Measurements from ENCODE around the gene SMIM10L1.

Gene SMIM10L1

DNA sequence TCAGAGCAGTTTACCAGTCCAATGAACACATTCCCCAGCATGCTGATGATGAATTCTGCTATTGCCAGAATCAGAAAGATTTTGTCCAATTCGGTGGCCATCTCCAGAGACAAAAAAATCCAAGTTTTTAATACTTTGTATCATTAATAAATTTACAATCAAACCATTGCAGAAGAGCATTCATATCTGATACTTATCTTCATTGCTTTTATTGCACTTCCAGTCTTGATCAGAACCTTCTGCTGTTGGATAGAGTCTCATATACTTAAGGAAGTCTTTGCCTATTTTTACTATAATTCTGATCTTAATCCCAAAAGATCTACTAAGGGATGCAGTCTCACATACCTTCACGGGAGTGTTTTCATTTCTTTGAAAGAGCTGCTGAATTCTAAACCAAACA is 15.8 kb downstream of the SMIM10L1 start, which contains the start of gene TAS2R42:
TAS2R42 (minus strand) TSS at position 101 of the 400 bp plus-strand sequence; CDS start at position 101, 0 bp downstream.
- no peak for DNase-seq (ENCODE audit: low read depth in 2 of 2)

- no peak for DNase-seq (ENCODE audit: low read depth in 2 of 2)
Measured at GRCh38 chr12:11202811-11203210, 31.8 kb downstream of the SMIM10L1 start.

GRCh38 chr12:11204173-11204572 is 33.2 kb downstream of the SMIM10L1 start:
- no peak for DNase-seq (ENCODE audit: low read depth in 2 of 2)

DNA sequence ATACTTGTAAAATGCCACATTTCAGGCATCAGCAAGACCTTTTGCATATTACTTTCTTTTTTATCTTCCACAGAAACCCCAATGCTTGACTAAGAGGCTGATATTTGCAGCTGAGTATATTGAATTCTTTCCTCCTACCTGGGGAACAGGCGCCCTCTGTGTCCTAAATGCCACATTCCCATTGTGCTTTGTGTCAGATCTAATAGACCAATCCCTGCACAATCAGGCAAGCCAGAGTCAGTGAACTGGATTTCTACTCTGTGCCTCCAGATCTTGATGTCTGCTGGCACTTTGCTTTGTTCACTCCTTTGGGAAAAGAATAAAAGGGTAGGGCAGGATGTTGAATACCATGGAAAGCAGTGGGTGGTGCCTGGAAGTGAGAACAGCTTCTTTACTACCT is 38.1 kb downstream of the SMIM10L1 start:
- no peak for DNase-seq (ENCODE audit: low read depth in 2 of 2)

Measured in activated CD8-positive, alpha-beta memory T cell treated with anti-CD3 and anti-CD28 coated beads for 4 hours (primary cell).